Right renal cortex interstitium (tissue), 3 donors: ENCODE measurements around the gene ANKRD6. TPM values are rescaled to one million over a fixed set of nuclear protein-coding genes. Genes with fewer than 3 reads are reported as not detected.
"Not testable (repeated sequence)": the region's sequence is repeated elsewhere in the genome, so short reads cannot be mapped to it uniquely, and the experiment has no call there.

ENCODE experiments used
- DNase-seq, 3 donors: peaks; one replicate each; pipeline ENCODE4 v3.0.0-alpha.2; 2013; ENCODE audit warnings: low read depth in 3 of 3, low spot score in 2 of 3
- polyA plus RNA-seq, 3 donors: library from polyadenylated mRNA; unstranded; fragments of 120-200 nt; gene quantifications; one replicate each; pipeline ENCODE4 v1.2.1, GENCODE V29; 2013; ENCODE audit not compliant: insufficient read length in 3 of 3

ANKRD6 gene
- polyA plus RNA-seq, 3 donors: 19.2 to 24.8 (median 22.2) TPM

DNA sequence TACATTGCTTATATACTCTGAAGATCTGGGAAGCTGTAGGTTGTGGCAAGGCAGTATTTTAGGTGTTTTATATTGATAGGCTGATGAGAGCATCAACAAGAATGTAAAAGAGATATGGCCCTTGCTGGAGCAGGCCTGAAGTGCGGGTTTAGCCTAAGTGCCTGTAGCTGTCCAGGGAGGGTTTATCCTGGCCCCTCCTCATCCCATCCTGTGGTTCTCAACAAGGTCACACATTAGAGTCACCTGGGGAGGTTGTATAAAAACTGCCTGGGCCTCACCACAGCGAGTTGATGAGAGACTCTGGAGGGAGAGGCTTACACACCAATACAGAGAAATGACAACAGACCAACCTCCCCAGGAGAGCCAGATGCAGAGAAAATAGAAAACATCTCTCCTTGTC lies 157.2 kb downstream of the ANKRD6 start:
- DNase-seq: no peak

DNA sequence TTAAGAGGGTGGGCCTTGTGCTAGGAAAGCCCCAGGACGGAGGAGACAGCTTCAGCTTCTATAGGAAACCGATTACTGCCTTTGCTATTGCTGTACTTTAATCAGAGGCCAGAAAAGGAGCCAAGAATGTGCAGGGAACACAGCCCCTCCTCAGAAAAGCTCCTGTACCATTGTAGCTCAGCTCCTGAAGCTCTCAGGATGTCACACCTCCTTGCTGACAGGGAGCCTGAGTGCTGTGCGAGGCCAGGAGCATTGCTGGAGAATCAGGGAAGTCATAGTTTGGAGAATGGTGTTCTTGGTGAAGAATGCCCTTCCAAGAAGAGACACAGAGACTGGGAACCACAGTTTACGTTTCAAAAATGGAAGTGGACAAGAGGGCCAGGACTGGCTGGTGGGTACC lies 158.8 kb downstream of the ANKRD6 start:
- DNase-seq: no peak

DNA sequence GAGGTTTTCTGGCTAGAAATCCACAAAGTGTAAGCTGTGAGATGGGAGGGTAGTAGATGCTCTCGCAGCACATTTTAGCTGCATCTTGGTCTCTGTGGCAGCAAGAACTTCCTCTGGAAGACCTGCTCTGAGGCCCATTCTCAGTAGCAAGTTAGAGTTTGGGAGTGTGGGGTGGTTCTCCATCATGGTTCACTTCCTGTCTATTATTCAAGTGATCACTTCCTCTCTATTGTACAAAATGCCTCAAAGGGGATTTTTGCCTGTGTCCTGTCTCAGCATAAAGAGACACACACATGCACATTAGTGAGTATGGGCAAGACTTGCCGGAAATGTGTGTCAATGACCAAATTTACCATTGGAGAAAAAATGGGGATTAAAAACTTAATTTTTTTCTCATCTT lies 163.1 kb downstream of the ANKRD6 start:
- no peak for DNase-seq

DNA sequence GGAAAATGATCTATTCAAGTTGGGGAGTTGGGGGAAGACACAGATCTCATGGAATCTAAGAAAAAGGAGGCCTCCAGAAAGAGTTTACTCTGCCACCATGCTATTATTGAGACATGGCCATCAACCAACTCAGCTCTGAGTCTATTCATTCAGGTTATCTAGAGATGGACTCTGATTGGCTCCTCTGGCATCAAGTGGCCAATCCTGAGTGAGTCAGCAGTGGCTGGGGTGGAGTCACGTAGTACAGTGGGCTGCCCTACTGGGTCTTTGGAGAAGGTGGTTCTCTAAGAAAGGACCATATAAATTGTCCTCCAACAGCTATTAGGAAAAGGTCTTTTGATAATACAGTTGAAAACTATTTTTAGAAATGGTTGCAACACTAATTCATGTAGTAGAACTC lies 163.5 kb downstream of the ANKRD6 start:
- DNase-seq: no peak

DNA sequence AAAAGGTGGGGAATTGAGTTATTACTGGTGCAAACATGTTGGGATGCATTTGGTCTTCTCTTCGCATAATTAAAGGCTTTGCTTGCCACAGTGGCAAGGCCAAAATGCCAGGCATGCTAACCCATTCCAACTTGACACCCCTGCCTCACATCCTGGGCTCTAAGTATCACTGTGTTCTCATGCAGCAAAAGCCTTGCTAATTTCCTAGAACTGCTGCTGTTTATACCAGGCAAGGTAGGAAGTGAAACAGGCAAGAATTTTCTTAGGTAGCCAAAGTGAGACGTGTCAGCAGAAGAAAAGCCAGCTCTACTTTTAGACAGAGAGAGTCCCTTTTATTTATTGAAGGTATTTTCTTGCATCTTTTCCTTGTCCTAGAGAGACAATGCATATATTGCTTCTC lies 164.4 kb downstream of the ANKRD6 start:
- DNase-seq: no peak

DNA sequence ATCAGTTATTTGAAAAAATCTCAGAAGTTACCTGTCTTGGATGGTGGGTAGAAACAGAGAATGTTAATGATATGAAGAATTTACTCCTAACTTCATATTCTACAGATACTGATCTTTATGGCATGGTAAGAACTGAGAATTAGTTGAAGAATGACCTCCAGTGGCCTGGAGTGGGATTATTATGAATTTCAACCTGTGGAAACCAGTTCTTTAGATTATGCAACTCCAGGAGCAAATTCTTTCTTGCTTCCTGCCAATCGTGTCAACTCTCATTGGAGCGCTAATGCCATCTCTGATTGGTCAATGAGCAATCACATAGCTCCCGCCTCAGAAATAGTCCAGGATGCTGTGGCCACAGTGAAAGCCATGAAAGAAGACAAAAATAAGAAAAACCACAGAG lies 165.0 kb downstream of the ANKRD6 start:
- no peak for DNase-seq

DNA sequence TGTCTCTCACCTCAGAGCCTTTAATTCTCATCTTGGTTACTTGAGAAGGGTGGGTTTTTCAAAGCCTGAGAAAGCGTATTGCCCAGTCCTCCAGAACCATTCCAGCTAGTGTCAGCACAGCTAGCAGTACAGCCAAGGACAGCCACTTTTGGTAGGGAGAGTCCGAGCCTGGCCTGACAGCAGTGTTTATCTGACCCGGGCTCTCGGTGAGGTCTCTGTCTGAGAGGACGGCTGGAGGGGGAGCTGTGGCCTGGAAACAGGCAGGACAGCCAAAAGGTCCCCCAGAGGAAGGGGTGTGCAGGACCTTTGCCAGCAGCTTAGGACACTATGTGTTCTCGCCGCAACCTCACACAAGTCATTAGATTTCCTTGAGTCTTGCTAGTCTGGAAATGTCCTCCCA lies 166.8 kb downstream of the ANKRD6 start:
- no peak for DNase-seq

DNA sequence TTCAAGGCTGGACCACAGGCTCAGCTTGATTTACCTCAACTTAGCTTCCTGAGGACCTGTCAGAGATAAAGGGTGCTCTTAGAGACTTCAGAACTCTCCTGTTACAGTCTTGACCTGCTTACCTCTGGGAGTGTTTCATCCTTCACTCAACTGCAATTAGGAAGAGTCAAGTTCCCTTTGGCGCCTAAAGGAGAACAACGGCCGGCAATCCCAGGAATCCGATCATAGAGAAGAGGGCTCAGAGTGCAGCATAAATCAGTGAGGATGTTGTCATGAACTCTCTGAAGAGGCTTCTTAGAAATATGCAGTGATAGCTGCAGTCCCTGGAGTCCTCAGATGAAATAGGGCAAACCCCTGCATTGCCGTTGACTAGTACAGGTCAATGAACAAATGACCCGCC lies 169.2 kb downstream of the ANKRD6 start:
- peak in 2 of 3 donors; percentile 37 to 56 for DNase-seq

DNA sequence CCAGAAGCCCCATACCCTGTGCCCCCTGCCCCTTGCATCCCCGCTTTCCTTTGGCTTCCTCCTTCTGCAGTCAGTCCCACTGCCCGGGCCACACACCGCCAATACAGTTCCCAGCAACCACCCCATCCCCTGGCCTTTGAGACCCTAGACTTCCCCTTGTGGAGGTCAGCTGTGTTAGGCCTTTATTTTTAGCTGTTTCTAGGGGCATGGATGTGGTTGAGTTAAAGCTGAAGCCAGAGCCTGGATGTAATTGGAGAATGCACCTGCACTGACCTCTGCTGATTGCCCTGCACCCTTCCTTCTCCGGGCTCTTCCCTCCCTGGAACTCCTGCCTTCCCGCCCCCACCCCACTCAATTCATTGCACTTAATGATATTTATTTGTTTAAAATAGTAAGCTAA lies 171.7 kb downstream of the ANKRD6 start:
- DNase-seq: no peak

DNA sequence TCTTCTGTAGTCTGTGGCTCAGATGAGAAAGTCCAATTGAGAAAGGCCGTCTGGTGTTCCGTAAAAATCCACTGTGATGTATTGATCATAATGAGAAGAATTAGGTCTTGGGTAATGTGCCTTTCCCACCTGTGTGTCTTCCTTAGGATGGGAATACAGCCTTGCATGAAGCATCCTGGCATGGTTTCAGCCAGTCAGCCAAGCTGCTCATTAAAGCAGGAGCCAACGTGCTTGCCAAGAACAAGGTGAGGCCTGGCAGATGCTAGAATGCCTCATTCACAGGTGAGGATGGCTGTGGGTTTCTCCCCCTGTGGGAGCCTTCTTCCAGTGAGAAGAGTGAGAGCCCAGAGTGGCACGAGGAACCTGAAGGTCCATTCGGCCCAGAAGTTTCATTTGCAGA lies 172.9 kb downstream of the ANKRD6 start:
- no peak for DNase-seq

DNA sequence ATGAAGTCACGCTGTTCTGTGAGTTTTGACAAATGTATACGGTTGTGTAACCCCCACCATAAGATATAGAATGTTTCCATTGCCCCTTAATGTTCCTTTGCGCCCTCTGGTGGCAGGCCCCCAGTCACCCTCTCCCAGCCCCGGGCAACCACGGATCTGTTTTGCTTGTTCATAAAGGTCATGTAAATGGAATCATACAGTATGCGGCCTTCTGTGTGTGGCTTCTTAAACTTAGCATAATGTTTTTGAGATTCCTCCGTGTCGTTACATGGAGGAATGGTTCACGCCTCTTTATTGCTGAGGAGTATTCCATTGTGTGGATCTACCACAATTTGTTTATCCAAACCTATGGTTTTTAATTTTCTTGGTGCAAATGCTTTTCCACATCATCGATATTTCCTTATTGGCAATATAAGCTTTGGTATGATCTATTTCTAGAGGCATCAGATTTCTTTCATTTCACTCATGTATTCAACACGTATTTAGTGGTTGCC lies 177.2 kb downstream of the ANKRD6 start:
- DNase-seq: no peak

DNA sequence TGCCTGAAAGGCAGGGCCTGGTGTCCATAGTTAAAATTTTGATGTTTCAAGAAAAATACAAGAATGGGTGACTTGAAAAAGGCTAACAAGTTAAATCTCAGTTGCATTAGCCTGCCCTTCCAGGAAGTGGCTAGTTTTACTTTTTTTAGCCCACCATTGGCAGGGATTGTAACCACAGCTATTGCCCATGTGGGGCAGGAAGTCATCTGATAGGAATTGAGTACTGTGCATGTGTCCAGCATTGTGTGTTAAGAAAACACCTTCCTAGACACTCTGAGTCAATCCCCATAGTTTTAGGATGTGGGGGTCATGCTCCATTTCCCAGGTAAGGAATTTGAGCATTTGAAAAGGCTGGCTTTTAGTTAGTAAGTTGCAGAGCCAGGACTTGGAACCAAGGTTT lies 178.7 kb downstream of the ANKRD6 start:
- DNase-seq: no peak

DNA sequence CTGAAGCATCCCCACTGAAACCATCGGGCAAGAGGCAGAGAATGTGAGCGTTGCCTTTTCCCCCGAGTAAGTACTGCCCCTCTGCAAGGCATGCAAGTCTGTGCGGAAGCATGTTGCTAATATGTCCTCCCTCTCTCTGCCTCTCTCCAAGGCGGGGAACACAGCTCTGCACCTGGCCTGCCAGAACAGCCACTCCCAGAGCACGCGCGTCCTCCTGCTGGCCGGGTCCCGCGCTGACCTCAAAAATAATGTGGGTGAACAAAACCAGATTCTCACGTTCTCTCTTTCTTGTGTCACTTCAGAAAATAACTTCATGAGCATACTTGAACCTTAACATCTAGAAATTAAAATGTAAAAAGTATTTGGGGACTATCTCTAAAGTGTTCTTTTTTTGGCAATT lies 179.2 kb downstream of the ANKRD6 start:
- DNase-seq: no peak

DNA sequence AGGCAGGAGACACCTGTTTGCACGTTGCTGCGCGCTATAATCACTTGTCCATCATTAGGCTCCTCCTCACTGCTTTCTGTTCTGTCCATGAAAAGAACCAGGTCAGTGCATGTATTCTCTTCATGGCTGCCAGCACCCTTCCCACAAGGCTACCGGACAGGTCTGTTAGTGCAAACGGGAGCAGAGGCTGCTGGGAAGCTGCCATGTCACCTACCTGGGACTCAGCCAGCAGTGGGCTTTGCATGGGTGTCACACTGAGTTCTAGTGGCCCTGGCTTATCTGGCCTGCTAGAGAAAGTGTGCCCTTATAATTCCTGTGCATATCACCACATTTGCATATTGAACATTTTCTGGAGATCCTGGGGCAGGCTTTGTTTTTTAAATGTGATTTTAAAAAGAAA lies 180.8 kb downstream of the ANKRD6 start:
- no peak for DNase-seq

DNA sequence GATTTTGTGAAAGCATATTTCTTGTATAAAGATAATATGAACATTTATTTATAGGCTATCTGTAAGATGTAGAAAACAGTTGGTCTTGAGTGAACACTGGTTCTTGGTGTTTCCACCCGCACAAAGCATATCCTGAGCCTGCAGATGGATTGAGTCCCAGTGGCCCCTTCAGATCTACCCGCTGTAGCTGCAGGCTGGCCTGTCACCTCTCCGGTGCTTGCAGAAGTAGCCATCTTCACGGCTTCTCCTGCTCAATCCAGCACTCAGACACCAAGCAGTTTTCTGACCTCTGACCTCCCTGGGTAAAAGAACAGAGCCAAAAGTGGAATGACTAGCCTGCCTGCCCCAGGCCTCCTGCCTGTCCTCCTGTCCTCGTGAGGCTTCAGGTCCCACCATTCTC lies 182.9 kb downstream of the ANKRD6 start:
- no peak for DNase-seq

DNA sequence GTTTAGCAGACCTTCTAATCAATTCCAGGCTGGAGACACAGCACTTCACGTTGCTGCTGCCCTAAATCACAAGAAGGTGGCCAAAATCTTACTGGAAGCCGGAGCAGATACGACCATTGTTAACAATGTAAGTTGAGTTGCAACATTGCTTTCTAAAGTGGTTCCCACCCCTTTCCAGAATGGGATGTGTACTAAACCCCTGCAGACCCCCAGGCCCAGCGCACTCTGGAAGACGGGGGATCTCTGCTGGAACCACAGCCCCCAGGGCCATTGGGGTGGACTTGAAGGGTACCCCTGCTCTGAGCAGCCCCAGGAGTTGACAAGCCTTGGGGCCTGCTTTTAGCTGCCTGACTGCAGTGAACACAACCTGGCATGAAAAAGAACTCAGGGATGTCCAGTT lies 183.6 kb downstream of the ANKRD6 start:
- no peak for DNase-seq

DNA sequence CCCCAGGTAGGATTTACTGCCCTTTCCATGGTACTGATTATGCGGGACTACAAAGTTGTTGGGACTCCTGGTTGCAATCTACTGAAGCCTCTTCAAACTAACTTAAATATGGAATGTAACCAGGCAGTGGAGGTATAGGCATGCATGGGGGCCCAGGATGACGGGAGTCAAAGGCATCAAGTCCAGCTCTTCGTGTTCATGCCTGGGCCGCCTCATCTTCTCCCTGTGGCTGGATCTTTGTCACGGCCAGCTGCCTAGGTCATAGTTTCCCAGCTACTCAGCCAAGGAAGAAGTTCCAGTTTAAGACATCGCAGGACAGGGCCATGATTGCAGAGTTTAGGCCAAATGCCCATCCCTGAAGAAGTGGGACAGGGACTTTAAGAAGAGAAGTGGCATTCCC lies 185.1 kb downstream of the ANKRD6 start:
- no peak for DNase-seq

DNA sequence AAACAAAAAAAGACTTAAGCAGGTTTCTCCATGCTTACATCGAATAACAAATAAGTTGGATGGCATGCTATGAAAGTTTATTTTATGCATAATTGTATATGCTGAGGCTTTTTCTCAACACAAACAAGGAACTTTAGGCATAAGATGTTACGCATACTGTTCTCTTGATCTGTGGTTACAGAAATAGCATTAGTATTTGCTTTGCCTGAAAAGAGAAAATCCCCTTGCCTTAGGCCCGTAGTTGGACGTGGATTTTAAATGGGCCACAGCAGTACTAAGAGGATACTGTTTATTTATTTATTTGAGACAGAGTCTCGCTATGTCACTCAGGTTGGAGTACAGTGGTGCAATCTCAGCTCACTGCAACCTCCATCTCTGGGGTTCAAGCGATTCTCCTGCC lies 186.6 kb downstream of the ANKRD6 start:
- DNase-seq: no peak

DNA sequence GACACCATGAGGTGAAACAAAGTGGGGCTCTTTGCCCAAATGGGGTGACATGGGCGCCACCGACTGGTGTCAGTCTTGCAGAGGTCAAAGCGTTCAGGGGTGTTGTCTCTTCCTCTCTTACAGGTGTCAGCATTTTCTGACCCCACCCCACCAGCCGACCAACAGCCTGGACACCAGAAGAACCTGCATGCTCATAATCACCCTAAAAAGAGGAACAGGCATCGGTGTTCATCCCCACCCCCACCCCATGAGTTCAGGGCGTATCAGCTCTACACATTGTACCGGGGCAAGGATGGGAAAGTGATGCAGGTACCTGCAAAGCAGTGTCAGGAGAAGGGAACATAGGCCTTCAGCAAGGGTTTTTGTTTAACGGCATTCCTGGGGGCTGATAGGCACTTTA lies 190.8 kb downstream of the ANKRD6 start:
- no peak for DNase-seq

DNA sequence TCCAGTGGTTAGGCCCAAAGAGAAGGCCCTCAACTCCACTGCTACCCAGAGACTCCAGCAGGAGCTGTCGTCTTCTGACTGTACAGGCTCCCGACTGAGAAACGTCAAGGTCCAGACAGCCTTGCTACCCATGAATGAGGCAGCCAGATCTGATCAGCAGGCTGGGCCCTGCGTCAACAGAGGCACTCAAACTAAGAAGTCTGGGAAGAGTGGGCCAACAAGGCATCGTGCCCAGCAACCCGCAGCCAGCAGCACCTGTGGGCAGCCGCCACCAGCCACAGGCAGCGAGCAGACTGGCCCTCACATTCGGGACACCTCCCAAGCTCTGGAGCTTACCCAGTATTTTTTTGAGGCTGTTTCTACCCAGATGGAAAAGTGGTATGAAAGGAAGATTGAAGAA lies 197.5 kb downstream of the ANKRD6 start:
- no peak for DNase-seq

DNA sequence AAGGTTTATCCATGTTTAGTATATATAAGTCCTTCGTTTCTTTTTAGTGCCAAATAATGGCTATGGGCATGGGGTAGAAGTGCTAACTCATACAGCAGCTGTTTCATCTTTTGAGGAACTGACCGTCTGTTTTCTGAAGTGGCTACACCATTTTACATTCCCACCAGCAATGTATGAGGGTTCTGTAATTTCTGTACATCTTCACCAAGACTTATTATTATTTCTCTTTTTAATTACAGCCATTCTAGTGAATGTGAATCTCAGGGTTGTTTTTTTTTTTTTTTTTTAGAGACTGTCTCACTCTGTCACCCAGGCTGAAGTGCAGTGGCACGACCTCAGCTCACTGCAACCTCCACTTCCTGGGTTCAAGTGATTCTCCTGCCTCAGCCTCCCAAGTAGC lies 203.5 kb downstream of the ANKRD6 start:
- DNase-seq: not testable (repeated sequence)

DNA sequence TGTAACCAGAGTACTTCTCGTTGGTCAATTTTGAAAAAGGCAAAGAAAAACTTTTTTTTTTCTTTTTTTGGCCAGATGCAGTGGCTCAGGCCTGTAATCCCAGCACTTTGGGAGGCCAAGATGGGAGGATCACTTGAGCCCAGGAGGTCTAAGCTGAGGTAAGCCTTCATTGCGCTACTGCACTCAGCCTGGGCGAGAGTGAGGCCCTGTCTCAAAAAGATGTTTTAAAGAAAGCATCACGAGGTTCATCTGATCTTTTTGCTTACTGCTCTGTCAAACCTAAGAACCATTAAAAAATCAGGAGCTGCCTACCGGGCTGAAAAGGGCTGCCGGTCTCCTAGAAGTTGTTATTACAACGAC lies 205.0 kb downstream of the ANKRD6 start:
- peak in 1 of 3 donors; percentile 5 for DNase-seq

DNA sequence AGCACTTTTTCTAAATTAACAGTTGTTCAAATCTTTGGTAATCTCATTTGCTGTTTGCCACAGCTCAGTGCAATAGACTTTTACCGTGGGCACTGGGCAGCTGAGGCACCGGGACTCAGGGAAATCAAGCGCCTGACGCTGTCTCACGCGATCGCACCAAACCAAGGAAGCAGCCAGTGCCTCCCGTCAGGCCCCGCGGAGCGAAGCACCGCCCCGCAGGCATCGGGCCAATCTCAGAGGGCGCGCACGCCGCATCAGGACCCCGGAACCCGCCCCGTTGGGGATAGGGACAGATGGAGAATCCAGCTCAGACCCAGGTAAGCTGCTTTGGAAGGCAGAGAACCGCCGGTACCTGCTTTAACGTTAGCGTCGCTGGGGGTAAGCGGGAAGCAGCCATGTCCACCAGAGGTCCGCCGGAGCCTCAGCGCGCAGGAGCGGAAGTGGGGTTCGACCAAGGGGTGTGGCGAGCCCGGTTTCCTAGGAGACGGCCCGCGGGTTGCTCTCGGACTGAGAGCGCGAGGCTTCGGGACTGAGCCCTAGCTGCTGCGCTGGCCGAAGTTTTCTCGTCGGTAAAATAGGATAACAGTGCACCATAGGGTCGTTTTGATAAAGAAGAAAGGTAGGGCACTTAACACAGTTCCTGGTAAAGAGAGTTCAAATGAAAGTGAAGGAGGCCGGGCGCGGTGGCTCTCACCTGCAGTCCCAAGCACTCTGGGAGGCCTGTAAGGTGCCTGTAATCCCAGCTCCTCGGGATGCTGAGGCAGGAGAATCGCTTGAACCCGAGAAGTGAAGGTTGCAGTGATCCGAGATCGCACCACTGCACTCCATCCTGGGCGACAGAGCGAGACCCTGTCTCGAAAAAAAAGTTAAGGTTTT lies 205.6 kb downstream of the ANKRD6 start, which contains the start of gene LYRM2:
Gene LYRM2, minus strand, starts transcription at position 428 of the 876 bp plus-strand sequence. Its CDS starts 31 bp downstream, at position 397.
- DNase-seq: peak; percentile 85 to 90 (median 89)
